GM10266 (cell line): ENCODE measurements around the gene UNC50.

ENCODE experiments used
- DNase-seq: peaks from one replicate; pipeline ENCODE4 v3.0.0; 2012; ENCODE audit errors: extremely low spot score
- CTCF ChIP-seq: IDR thresholded peaks from 2 replicates; pipeline ENCODE4 v1.5.1; 2012; ENCODE audit warnings: mild to moderate bottlenecking, low read depth; ENCODE audit not compliant: control insufficient read depth, insufficient read depth; ENCODE audit errors: missing control alignments

Gene UNC50

DNA sequence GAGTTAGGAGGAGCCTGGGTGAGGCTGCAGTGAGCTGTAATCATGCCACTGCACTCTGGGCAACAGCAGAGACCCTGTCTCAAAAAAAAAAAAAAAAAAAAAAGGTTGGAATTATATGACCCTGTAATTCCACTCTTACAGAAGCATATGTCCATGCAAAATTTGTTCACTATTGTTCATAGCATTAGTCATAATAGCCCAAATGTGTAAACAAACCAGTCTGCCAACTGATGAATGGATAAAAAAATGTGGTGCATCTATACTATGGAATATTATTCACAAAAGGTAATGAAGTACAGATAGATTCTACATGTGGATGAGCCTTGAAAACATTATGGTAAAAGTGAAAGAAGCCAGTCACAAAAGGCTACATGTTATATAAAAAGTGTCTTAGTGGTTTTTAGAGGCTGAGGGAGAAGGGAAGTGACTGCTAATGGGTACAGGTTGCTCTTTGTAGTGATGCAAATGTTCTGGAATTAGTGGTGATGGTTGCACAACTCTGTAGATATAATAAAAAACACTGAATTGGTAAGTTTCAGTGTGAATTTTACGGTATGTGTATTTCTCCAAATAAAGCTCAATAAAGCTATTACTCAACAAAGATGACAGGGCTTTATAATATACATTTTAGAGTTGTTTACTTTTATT is 9.5 kb upstream of the UNC50 start:
- DNase-seq, result no peak
- TF ChIP-seq CTCF, result no peak

DNA sequence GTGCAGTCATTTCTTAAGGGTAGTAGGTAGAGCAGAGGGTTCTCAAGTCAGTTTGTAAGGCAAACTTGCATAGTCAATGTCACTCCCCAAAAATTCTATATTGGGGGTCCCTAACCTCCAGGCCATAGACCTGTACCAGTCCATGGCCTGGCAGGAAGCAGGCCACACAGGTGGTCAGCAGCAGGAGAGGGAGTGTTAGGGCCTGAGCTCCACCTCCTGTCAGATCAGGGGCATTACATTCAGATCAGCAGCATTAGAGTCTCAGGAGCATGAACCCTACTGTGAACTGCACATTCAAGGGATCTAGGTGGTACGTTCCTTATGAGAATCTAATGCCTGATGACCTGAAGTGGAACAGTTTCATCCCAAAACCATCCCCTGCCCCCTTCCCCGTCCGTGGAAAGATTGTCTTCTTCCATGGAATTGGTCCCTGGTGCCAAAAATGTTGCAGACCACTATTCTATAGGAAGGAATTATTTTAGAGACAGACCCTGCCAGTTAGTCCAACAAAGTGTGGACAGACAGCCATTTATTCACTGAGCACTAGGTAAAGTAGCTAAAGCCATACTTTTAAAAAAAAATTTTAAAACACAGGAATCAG is 6.8 kb upstream of the UNC50 start:
- peak; percentile 48 for DNase-seq
- peak; percentile 78 for TF ChIP-seq CTCF

GRCh38 chr2:98604547-98604946 is 3.8 kb upstream of the UNC50 start:
- no peak for TF ChIP-seq CTCF

GRCh38 chr2:98605076-98605475 is 3.3 kb upstream of the UNC50 start:
- no peak for TF ChIP-seq CTCF
- no peak for DNase-seq

More at GRCh38 chr2:98604547-98604946, 3.8 kb upstream of the UNC50 start:
- DNase-seq, result no peak

DNA sequence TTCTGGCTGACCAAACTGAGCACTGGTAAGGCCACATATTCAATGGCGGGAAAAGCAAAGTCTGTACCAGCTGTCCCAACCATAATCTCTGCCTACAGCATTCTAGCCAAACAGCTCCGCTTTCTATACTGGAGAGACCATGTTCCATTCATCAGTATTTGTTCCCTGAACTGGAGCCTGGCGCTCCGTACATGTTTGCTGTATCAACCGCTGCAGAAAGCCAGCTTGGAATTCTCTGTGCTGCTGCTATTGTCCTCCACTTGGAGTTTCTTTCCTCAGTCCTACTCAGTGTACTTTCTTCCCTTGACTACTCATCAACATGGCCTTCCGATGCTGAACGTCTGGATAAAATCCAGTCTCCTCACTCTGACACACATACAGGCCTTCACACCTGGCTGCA is 2.0 kb upstream of the UNC50 start:
- no peak for DNase-seq
- no peak for TF ChIP-seq CTCF

DNA sequence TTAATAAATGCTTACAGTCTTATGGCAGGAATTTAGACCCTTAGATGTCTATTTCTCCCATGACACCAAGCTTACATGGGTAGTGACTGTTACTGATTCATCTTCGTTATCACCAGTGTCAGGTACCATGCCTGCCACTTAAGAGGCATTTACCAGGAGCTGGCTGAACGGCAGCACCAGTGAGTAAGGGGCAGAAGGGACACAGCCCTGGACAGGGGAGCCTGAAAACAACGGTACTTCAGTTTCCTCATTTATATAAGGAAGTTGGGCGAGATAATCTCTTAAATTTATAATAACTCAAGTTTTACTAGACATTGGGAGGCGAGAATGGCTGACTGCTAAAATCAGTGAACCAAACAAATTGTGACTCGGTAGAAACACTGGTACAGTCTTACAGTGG is 1.3 kb upstream of the UNC50 start:
- TF ChIP-seq CTCF, result no peak
- no peak for DNase-seq

GRCh38 chr2:98607741-98608115 is 661 bp upstream of the UNC50 start:
- DNase-seq, result no peak
- no peak for TF ChIP-seq CTCF
